ENCODE results near the gene KIF5A.
"Not testable (repeated sequence)": the region's sequence is repeated elsewhere in the genome, so short reads cannot be mapped to it uniquely, and the experiment has no call there.

KIF5A gene

DNA sequence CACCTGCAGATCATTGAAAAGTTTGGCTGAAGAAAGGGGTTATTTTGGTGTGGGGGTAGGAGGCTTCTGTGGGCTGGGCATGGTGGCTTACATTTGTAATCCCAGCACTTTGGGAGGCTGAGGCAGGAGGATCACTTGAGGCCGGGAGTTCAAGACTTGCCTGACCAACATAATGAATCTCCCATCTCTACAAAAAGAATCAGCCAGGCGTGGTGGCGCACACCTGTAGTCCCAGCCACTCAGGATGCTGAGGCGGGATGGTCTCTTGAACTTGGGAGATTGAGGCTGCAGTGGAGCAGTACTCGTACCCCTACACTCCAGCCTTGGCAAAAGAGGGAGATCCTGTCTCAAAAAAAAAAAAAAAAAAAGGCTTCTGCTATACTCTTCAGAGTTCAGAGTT lies 36.6 kb upstream of the KIF5A start:
- no peaks in the 10 kb centered on the region; the same call in 1 of the 2 replicates for H3F3A ChIP-seq (ENCODE audit: low read depth)
- H3K36me3 ChIP-seq (ENCODE audit: insufficient read depth, low read length), result peaks cover 89% of the 10 kb centered on the region
- no peaks in the 10 kb centered on the region for H3K9me3 ChIP-seq (ENCODE audit: insufficient read depth, low read depth, low read length)
- peaks cover 16% of the 10 kb centered on the region for H4K20me1 ChIP-seq (ENCODE audit: insufficient read depth, low read length, poor library complexity, severe bottlenecking)
- H3K9ac ChIP-seq (ENCODE audit: low read depth, low read length, poor library complexity, severe bottlenecking), result no peak overlapping the region
- H3K27me3 ChIP-seq (ENCODE audit: insufficient read depth, low read length, poor library complexity, severe bottlenecking), result no peaks in the 10 kb centered on the region
- no peak overlapping the region for H3K4me2 ChIP-seq (ENCODE audit: low read depth, low read length, poor library complexity, severe bottlenecking)
- no peak overlapping the region for H3K4me3 ChIP-seq (ENCODE audit: low read length, poor library complexity, severe bottlenecking)
- peaks cover 3% of the 10 kb centered on the region for H3K4me1 ChIP-seq (ENCODE audit: insufficient read depth, low read length, poor library complexity, severe bottlenecking)
- H3K79me2 ChIP-seq (ENCODE audit: insufficient read depth, low read length), result peaks cover 12% of the 10 kb centered on the region
- no peak overlapping the region for H2AFZ ChIP-seq (ENCODE audit: low read length)
- no peak for TF ChIP-seq EZH2phosphoT487 (IDR thresholded peaks at IDR 0.05; ENCODE audit: borderline replicate concordance)
- TF ChIP-seq, protein P1, sequence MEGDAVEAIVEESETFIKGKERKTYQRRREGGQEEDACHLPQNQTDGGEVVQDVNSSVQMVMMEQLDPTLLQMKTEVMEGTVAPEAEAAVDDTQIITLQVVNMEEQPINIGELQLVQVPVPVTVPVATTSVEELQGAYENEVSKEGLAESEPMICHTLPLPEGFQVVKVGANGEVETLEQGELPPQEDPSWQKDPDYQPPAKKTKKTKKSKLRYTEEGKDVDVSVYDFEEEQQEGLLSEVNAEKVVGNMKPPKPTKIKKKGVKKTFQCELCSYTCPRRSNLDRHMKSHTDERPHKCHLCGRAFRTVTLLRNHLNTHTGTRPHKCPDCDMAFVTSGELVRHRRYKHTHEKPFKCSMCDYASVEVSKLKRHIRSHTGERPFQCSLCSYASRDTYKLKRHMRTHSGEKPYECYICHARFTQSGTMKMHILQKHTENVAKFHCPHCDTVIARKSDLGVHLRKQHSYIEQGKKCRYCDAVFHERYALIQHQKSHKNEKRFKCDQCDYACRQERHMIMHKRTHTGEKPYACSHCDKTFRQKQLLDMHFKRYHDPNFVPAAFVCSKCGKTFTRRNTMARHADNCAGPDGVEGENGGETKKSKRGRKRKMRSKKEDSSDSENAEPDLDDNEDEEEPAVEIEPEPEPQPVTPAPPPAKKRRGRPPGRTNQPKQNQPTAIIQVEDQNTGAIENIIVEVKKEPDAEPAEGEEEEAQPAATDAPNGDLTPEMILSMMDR (conservative IDR thresholded peaks at IDR 0.05; ENCODE audit: low read length), result no peak
- H3K9me2 ChIP-seq (replicated peaks; ENCODE audit: low read depth, low read length), result no peaks in the 10 kb centered on the region

GRCh38 chr12:57513677-57514076 lies 36.2 kb upstream of the KIF5A start:
- H4K20me1 ChIP-seq (ENCODE audit: insufficient read depth, low read length, poor library complexity, severe bottlenecking), result peaks cover 20% of the 10 kb centered on the region
- H3K9me2 ChIP-seq (replicated peaks; ENCODE audit: low read depth, low read length); H2AFZ ChIP-seq (ENCODE audit: low read length); H3K9ac ChIP-seq (ENCODE audit: low read depth, low read length, poor library complexity, severe bottlenecking); H3K4me1 ChIP-seq (ENCODE audit: insufficient read depth, low read length, poor library complexity, severe bottlenecking); H3K4me3 ChIP-seq (ENCODE audit: low read length, poor library complexity, severe bottlenecking); H3K4me2 ChIP-seq (ENCODE audit: low read depth, low read length, poor library complexity, severe bottlenecking); H3F3A ChIP-seq (ENCODE audit: low read depth); H3K27me3 ChIP-seq (ENCODE audit: insufficient read depth, low read length, poor library complexity, severe bottlenecking); H3K9me3 ChIP-seq (ENCODE audit: insufficient read depth, low read depth, low read length): not testable (repeated sequence)
- H3K79me2 ChIP-seq (ENCODE audit: insufficient read depth, low read length), result peaks cover 16% of the 10 kb centered on the region
- peaks cover 91% of the 10 kb centered on the region for H3K36me3 ChIP-seq (ENCODE audit: insufficient read depth, low read length)

DNA sequence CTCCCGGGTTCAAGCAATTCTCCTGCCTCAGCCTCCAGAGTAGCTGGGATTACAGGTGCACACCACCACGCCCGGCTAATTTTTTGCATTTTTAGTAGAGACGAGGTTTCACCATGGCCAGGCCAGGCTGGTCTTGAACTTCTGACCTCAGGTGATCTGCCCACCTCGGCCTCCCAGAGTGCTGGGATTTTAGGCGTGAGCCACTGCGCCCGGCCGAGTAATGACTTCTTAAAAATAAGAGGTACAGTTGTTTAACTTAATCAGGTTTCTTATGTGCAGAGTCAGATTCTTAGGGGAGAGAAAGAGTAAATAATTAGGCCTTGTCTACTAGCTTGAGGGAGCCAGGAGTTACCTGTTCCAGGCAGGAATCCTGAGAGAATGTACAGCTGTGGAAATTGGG lies 35.6 kb upstream of the KIF5A start:
- H4K20me1 ChIP-seq (ENCODE audit: insufficient read depth, low read length, poor library complexity, severe bottlenecking), result peaks cover 26% of the 10 kb centered on the region
- H3K9me3 ChIP-seq (ENCODE audit: insufficient read depth, low read depth, low read length); H3K9ac ChIP-seq (ENCODE audit: low read depth, low read length, poor library complexity, severe bottlenecking); H3K4me2 ChIP-seq (ENCODE audit: low read depth, low read length, poor library complexity, severe bottlenecking); H3K9me2 ChIP-seq (replicated peaks; ENCODE audit: low read depth, low read length); H3K4me3 ChIP-seq (ENCODE audit: low read length, poor library complexity, severe bottlenecking); H3K27me3 ChIP-seq (ENCODE audit: insufficient read depth, low read length, poor library complexity, severe bottlenecking); H3F3A ChIP-seq (ENCODE audit: low read depth); H2AFZ ChIP-seq (ENCODE audit: low read length): not testable (repeated sequence)
- H3K36me3 ChIP-seq (ENCODE audit: insufficient read depth, low read length), result peaks cover 85% of the 10 kb centered on the region
- H3K4me1 ChIP-seq (ENCODE audit: insufficient read depth, low read length, poor library complexity, severe bottlenecking), result peaks cover 13% of the 10 kb centered on the region
- H3K79me2 ChIP-seq (ENCODE audit: insufficient read depth, low read length), result peaks cover 22% of the 10 kb centered on the region

DNA sequence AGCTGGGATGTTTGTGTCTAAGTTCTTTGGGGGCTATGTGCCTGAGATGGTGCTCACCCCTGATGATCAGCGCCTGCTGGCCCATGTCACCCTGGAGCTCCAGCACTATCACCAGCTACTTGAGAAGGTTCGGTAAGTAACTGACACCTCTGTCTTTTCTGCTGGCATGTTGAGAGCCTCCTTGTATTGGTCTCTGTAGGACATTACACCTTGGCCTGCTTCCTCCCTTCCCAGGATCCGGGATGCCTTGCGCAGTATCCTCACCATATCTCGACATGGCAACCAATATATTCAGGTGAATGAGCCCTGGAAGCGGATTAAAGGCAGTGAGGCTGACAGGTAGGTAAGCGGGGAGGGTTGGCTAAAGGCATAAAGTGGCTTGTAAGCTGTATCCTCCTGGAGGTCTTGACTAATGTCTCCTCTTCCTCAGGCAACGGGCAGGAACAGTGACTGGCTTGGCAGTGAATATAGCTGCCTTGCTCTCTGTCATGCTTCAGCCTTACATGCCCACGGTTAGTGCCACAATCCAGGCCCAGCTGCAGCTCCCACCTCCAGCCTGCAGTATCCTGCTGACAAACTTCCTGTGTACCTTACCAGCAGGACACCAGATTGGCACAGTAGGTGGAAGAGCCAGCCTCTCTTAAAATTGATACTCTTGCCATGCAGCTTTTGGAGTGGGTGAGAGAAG lies 35.0 kb upstream of the KIF5A start:
- H3K4me3 ChIP-seq (ENCODE audit: low read length, poor library complexity, severe bottlenecking), result no peak overlapping the region
- H3K9me2 ChIP-seq (replicated peaks; ENCODE audit: low read depth, low read length), result no peaks in the 10 kb centered on the region
- H3K27me3 ChIP-seq (ENCODE audit: insufficient read depth, low read length, poor library complexity, severe bottlenecking), result no peaks in the 10 kb centered on the region
- H3K36me3 ChIP-seq (ENCODE audit: insufficient read depth, low read length), result peaks cover 80% of the 10 kb centered on the region
- peaks cover 32% of the 10 kb centered on the region for H4K20me1 ChIP-seq (ENCODE audit: insufficient read depth, low read length, poor library complexity, severe bottlenecking)
- peaks cover 28% of the 10 kb centered on the region for H3K79me2 ChIP-seq (ENCODE audit: insufficient read depth, low read length)
- no peaks in the 10 kb centered on the region; the same call in 1 of the 2 replicates for H3F3A ChIP-seq (ENCODE audit: low read depth)
- H2AFZ ChIP-seq (ENCODE audit: low read length), result no peak overlapping the region
- no peak overlapping the region for H3K9ac ChIP-seq (ENCODE audit: low read depth, low read length, poor library complexity, severe bottlenecking)
- H3K4me2 ChIP-seq (ENCODE audit: low read depth, low read length, poor library complexity, severe bottlenecking), result no peak overlapping the region
- TF ChIP-seq, protein P1 (conservative IDR thresholded peaks at IDR 0.05; ENCODE audit: low read length), result no peak
- no peak for TF ChIP-seq EZH2phosphoT487 (IDR thresholded peaks at IDR 0.05; ENCODE audit: borderline replicate concordance)
- H3K4me1 ChIP-seq (ENCODE audit: insufficient read depth, low read length, poor library complexity, severe bottlenecking), result peaks cover 15% of the 10 kb centered on the region
- H3K9me3 ChIP-seq (ENCODE audit: insufficient read depth, low read depth, low read length), result no peaks in the 10 kb centered on the region

Measured in Loucy (cell line).